GM12892 (cell line): Measurements from ENCODE around the gene CRTAC1.

Experiments
- POLR2A ChIP-seq: IDR thresholded peaks from 2 replicates; pipeline ENCODE4 v1.6.1; 2011; ENCODE audit warnings: low read depth, low read length, control low read depth
- POLR2AphosphoS5 ChIP-seq: IDR thresholded peaks from 2 replicates; pipeline ENCODE4 v1.6.1; 2011; ENCODE audit warnings: low read depth, low read length, control low read depth
- TAF1 ChIP-seq: IDR thresholded peaks from 2 replicates; pipeline ENCODE4 v1.6.1; 2011; ENCODE audit warnings: low read depth, mild to moderate bottlenecking, control low read depth, low read length, borderline replicate concordance

- TF ChIP-seq POLR2A (no peak), POLR2AphosphoS5 (no peak), TAF1 (no peak)
Observed at GRCh38 chr10:97895915-97896314, 134.5 kb downstream of the CRTAC1 start.
